ENCODE results near the gene ASB8.

GRCh38 chr12:48115957-48116356 lies 41.4 kb downstream of the ASB8 start:
- TF ChIP-seq POLR2A (IDR thresholded peaks at IDR 0.05) = no peak
- TF ChIP-seq CTCF (IDR thresholded peaks at IDR 0.05) = no peak

Measured in heart left ventricle (tissue), 13 donors.